ENCODE measurements around the gene ELF5.

ELF5 gene

GRCh38 chr11:34522188-34522587, 8.6 kb upstream of the ELF5 start:
- no peak for DNase-seq (ENCODE audit: low read depth in 2 of 2)

GRCh38 chr11:34521265-34521664, 7.7 kb upstream of the ELF5 start:
- no peak for DNase-seq (ENCODE audit: low read depth in 2 of 2)

- DNase-seq (ENCODE audit: low read depth in 2 of 2): no peak
Measured at GRCh38 chr11:34519595-34520235, 6.1 kb upstream of the ELF5 start.

GRCh38 chr11:34516247-34517040, 2.9 kb upstream of the ELF5 start:
- no peak for DNase-seq (ENCODE audit: low read depth in 2 of 2)

- DNase-seq (ENCODE audit: low read depth in 2 of 2): no peak
Measured at GRCh38 chr11:34514597-34514996, 1.0 kb upstream of the ELF5 start.

GRCh38 chr11:34512840-34513681, 533 bp downstream of the ELF5 start:
- peak; percentile 40 to 47 for DNase-seq (ENCODE audit: low read depth in 2 of 2)

- DNase-seq (ENCODE audit: low read depth in 2 of 2): no peak
Measured at GRCh38 chr11:34510673-34511072, 2.9 kb downstream of the ELF5 start.

- DNase-seq (ENCODE audit: low read depth in 2 of 2): no peak
Measured at GRCh38 chr11:34510218-34510617, 3.4 kb downstream of the ELF5 start.

GRCh38 chr11:34509336-34509876, 4.2 kb downstream of the ELF5 start:
- no peak for DNase-seq (ENCODE audit: low read depth in 2 of 2)

GRCh38 chr11:34508524-34508923, 5.1 kb downstream of the ELF5 start:
- no peak for DNase-seq (ENCODE audit: low read depth in 2 of 2)

- no peak for DNase-seq (ENCODE audit: low read depth in 2 of 2)
Measured at GRCh38 chr11:34507610-34508009, 6.0 kb downstream of the ELF5 start.

GRCh38 chr11:34507156-34507555, 6.4 kb downstream of the ELF5 start:
- DNase-seq (ENCODE audit: low read depth in 2 of 2): no peak

- no peak for DNase-seq (ENCODE audit: low read depth in 2 of 2)
Measured at GRCh38 chr11:34505874-34506273, 7.7 kb downstream of the ELF5 start.

GRCh38 chr11:34502949-34503348, 10.6 kb downstream of the ELF5 start:
- no peak for DNase-seq (ENCODE audit: low read depth in 2 of 2)

- no peak for DNase-seq (ENCODE audit: low read depth in 2 of 2)
Measured at GRCh38 chr11:34501949-34502348, 11.6 kb downstream of the ELF5 start.

- DNase-seq (ENCODE audit: low read depth in 2 of 2): no peak
Measured at GRCh38 chr11:34501500-34501899, 12.1 kb downstream of the ELF5 start.

- DNase-seq (ENCODE audit: low read depth in 2 of 2): no peak
Measured at GRCh38 chr11:34499719-34500500, 13.7 kb downstream of the ELF5 start.

GRCh38 chr11:34495724-34496377, 17.7 kb downstream of the ELF5 start:
- no peak for DNase-seq (ENCODE audit: low read depth in 2 of 2)

- no peak for DNase-seq (ENCODE audit: low read depth in 2 of 2)
Measured at GRCh38 chr11:34495239-34495723, 18.3 kb downstream of the ELF5 start.

GRCh38 chr11:34493926-34494595, 19.5 kb downstream of the ELF5 start:
- DNase-seq (ENCODE audit: low read depth in 2 of 2): no peak

Measured in stimulated activated CD4-positive, alpha-beta T cell treated with anti-CD3 and anti-CD28 coated beads, Interleukin-4, amount 100 ng/mL, for 48 hours (primary cell).